MCF 10A (cell line): ENCODE data around the gene SSH2. TPM values are rescaled to one million over a fixed set of nuclear protein-coding genes. Genes with fewer than 3 reads are reported as not detected.

Source experiments
- Bru-seq: library from RNA; stranded (reverse); fragments of 400-500 nt; gene quantifications from one replicate; lab custom pipeline; 2021; lab: Mats Ljungman, UMichigan
- BruChase-seq, 2 experiments: library from RNA; stranded (reverse); fragments of 400-500 nt; gene quantifications; one replicate each; lab custom pipeline; 2021; lab: Mats Ljungman, UMichigan
- BruUV-seq: library from RNA; stranded (reverse); fragments of 400-500 nt; replicated peaks from 2 replicates; lab custom pipeline; 2021; lab: Mats Ljungman, UMichigan
- CTCF ChIA-PET: fragments of 300-600 bp; sonication (Branson Sonifier 250); formaldehyde crosslinking; extraction: SDS; loops from one replicate; lab custom pipeline; 2021; ENCODE audit warnings: antibody characterized with exemption, inconsistent platforms; lab: Yijun Ruan, JAX
- POLR2A ChIA-PET: fragments of 300-600, 350-650 bp; sonication (Branson Sonifier 250); formaldehyde crosslinking; extraction: SDS; loops from one replicate; lab custom pipeline; 2020; ENCODE audit warnings: antibody characterized with exemption, inconsistent platforms; lab: Yijun Ruan, JAX
- DNase-seq: peaks from one replicate; pipeline ENCODE4 v3.0.0-alpha.2; 2018; ENCODE audit not compliant: unreplicated experiment
- H3K27ac Mint-ChIP-seq: one replicate; pipeline ENCODE4 v1.8.0; 2022; ENCODE audit warnings: mild to moderate bottlenecking, low read depth, mixed read lengths; ENCODE audit not compliant: unreplicated experiment
- H3K27me3 Mint-ChIP-seq: one replicate; pipeline ENCODE4 v1.8.0; 2022; ENCODE audit warnings: mixed read lengths; ENCODE audit not compliant: insufficient read depth, unreplicated experiment
- H3K36me3 Mint-ChIP-seq: one replicate; pipeline ENCODE4 v1.8.0; 2022; ENCODE audit warnings: mild to moderate bottlenecking, moderate library complexity, mixed read lengths; ENCODE audit not compliant: insufficient read depth, unreplicated experiment
- H3K4me1 Mint-ChIP-seq: one replicate; pipeline ENCODE4 v1.8.0; 2022; ENCODE audit warnings: mixed read lengths; ENCODE audit not compliant: insufficient read depth, unreplicated experiment
- H3K4me3 Mint-ChIP-seq: one replicate; pipeline ENCODE4 v1.8.0; 2022; ENCODE audit warnings: mild to moderate bottlenecking, moderate library complexity, mixed read lengths; ENCODE audit not compliant: unreplicated experiment
- H3K9me3 Mint-ChIP-seq: one replicate; pipeline ENCODE4 v1.8.0; 2022; ENCODE audit warnings: mixed read lengths; ENCODE audit not compliant: unreplicated experiment
- CTCF ChIP-seq: fragments of 200-600 bp; IDR thresholded peaks from one replicate; pipeline ENCODE4 v1.8.0; 2022; ENCODE audit warnings: antibody characterized with exemption, mild to moderate bottlenecking; ENCODE audit not compliant: unreplicated experiment
- intact Hi-C: fragments of 100-400 bp; cut with micrococcal nuclease; formaldehyde crosslinking; loops from 2 replicates; pipeline ENCODE4 v1.14.1; 2022
- long read RNA-seq: library from polyadenylated mRNA; stranded (forward); transcript quantifications from one replicate; pipeline ENCODE4 v2.0.0, GENCODE V29; 2022
- total RNA-seq: library from RNA; stranded (reverse); gene quantifications from 2 replicates; pipeline ENCODE4 v1.2.3, GENCODE V29; 2022

Gene SSH2
- total RNA-seq (19.3 and 21.9 TPM in 2 replicates), Bru-seq, nascent RNA (percentile 65 among the genes with signal in this experiment), BruChase-seq, experiment 1, labeled RNA remaining after a 6-hour chase (percentile 66 among the genes with signal in this experiment), BruChase-seq, experiment 2, labeled RNA remaining after a 2-hour chase (percentile 69 among the genes with signal in this experiment)
- long read RNA-seq, full-length matches to known transcripts: 10 of 13 reads
- long read RNA-seq, partial matches to known transcripts: 1 of 13 reads
- long read RNA-seq, other reads (novel, unspliced or antisense): 2 of 13 reads

GRCh38 chr17:29929533-29930408, at the start of gene SSH2:
Gene SSH2 (minus strand): TSS chr17:29930228. CDS start chr17:29930000, 228 bp downstream.
- no TSS peak for BruUV-seq
- DNase-seq: peak; percentile 90
- intact Hi-C loops: loop anchor here (2.0 kb wide), 2 partner anchors 163 to 339 kb away; no protein-coding TSS in a partner anchor
- Mint-ChIP-seq H3K4me3 (no peak within 1 kb of the TSS), H3K27me3 (no peaks in the 10 kb centered on the region), H3K4me1 (peaks cover 29% of the 10 kb centered on the region), H3K27ac (peak within 1 kb of the TSS; percentile 57), H3K9me3 (no peaks in the 10 kb centered on the region), H3K36me3 (no peaks in the 10 kb centered on the region)
- no peak for TF ChIP-seq CTCF
- ChIA-PET POLR2A (interaction anchor here (0.6 to 4.9 kb wide), 34 partner anchors 8 to 1040 kb away, joined by 3 to 49 read pairs (median 4); partner anchors contain the start of genes ABHD15, ANKRD13B and TP53I13), CTCF (interaction anchor here (0.6 to 9.6 kb wide), 18 partner anchors 8 to 1938 kb away, joined by 3 to 323 read pairs (median 10); no protein-coding TSS in a partner anchor)

- Mint-ChIP-seq H3K4me3 (no peak overlapping the region), H3K36me3 (no peaks in the 10 kb centered on the region), H3K27ac (no peak overlapping the region), H3K9me3 (no peaks in the 10 kb centered on the region), H3K4me1 (no peaks in the 10 kb centered on the region), H3K27me3 (no peaks in the 10 kb centered on the region)
- CTCF ChIA-PET: interaction anchor here (0.6 to 1.1 kb wide), 4 partner anchors 13 to 126 kb away, joined by 3 to 4 read pairs (median 3); no protein-coding TSS in a partner anchor
- peak; percentile 57 for DNase-seq
- no peak for TF ChIP-seq CTCF
- no TSS peak for BruUV-seq
- POLR2A ChIA-PET: interaction anchor here (0.6 to 1.0 kb wide), 3 partner anchors 12 to 386 kb away, joined by 3 read pairs; partner anchors contain the start of gene SSH2
- intact Hi-C loops: no loop called here
These were observed 47.8 kb upstream of the SSH2 start for GRCh38 chr17:29977836-29978235.

- POLR2A ChIA-PET: no interaction called here
- no peak for TF ChIP-seq CTCF
- H3K27me3 Mint-ChIP-seq: no peaks in the 10 kb centered on the region
- BruUV-seq: no TSS peak
- CTCF ChIA-PET: interaction anchor here (1.0 kb wide), 1 partner anchor 11 kb away, joined by 4 read pairs; no protein-coding TSS in a partner anchor
- intact Hi-C loops: no loop called here
- DNase-seq: no peak
- peaks cover 8% of the 10 kb centered on the region for H3K9me3 Mint-ChIP-seq
- H3K4me3 Mint-ChIP-seq: no peak overlapping the region
- H3K4me1 Mint-ChIP-seq: no peaks in the 10 kb centered on the region
- H3K36me3 Mint-ChIP-seq: no peaks in the 10 kb centered on the region
- no peak overlapping the region for H3K27ac Mint-ChIP-seq
These were observed 43.0 kb upstream of the SSH2 start for GRCh38 chr17:29973005-29973404.
